Breast epithelium (tissue), 3 donors: ENCODE measurements around the gene DCTN2.

Experiments
- POLR2A ChIP-seq: fragments of 450-650 bp; IDR thresholded peaks from one replicate; pipeline ENCODE4 v1.6.1; 2016; ENCODE audit warnings: antibody characterized with exemption, mild to moderate bottlenecking, moderate library complexity
- POLR2AphosphoS5 ChIP-seq, 3 donors: sonication (generic); formaldehyde crosslinking; IDR thresholded peaks; one replicate each; pipeline ENCODE4 v1.6.1; 2017; ENCODE audit warnings: antibody characterized with exemption in 3 of 3
- TF ChIP-seq, protein P1 (sequence below), 3 donors: fragments of 450-650 bp; IDR thresholded peaks; one replicate each; pipeline ENCODE4 v1.5.1; 2016 to 2017; ENCODE audit warnings: antibody characterized with exemption in 3 of 3, mild to moderate bottlenecking in 3 of 3, moderate library complexity in 3 of 3

DNA sequence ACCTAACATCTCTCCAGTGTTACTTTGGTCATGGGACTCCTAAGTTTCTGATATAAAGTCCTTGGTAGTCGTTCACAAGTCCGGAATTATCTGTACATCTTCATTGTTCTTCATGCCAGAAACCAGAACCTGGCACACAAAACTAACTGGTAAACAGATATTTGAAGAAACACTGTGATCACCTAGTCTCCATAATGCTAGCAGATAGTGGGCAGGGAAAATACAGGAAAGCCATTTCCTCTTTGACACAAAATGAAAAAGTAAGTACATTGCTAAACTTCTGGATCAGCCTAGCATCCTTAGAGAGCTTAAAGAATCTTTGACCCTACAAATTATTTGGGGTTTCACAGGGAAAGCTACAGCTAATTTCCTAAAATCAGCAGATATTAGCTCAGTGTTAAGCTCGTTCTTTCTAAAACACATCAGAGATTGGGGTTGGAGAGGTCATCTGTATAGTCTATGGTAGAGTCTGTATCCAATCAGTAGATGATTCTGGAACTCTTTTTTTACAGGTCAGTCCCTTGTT lies 31.5 kb downstream of the DCTN2 start:
- TF ChIP-seq, protein P1, sequence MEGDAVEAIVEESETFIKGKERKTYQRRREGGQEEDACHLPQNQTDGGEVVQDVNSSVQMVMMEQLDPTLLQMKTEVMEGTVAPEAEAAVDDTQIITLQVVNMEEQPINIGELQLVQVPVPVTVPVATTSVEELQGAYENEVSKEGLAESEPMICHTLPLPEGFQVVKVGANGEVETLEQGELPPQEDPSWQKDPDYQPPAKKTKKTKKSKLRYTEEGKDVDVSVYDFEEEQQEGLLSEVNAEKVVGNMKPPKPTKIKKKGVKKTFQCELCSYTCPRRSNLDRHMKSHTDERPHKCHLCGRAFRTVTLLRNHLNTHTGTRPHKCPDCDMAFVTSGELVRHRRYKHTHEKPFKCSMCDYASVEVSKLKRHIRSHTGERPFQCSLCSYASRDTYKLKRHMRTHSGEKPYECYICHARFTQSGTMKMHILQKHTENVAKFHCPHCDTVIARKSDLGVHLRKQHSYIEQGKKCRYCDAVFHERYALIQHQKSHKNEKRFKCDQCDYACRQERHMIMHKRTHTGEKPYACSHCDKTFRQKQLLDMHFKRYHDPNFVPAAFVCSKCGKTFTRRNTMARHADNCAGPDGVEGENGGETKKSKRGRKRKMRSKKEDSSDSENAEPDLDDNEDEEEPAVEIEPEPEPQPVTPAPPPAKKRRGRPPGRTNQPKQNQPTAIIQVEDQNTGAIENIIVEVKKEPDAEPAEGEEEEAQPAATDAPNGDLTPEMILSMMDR (IDR thresholded peaks at IDR 0.05): no peak
- no peak for TF ChIP-seq POLR2A
- TF ChIP-seq POLR2AphosphoS5 (IDR thresholded peaks at IDR 0.05): no peak
